ENCODE measurements around the gene SPOP.

GRCh38 chr17:49670641-49671040 is 7.3 kb downstream of the SPOP start:
- TF ChIP-seq CTCF (IDR thresholded peaks at IDR 0.05; ENCODE audit: insufficient read depth, low read depth, low read length) (no peak), EZH2 (IDR thresholded peaks at IDR 0.05; ENCODE audit: insufficient read depth, low read length) (no peak)
